ENCODE measurements around the gene NACC2. TPM values are rescaled to one million over a fixed set of nuclear protein-coding genes. Genes with fewer than 3 reads are reported as not detected.

Gene NACC2
- total RNA-seq, 2 donors from 2014 or later: 8.4 to 13.7 TPM

GRCh38 chr9:136081826-136082495 is 13.1 kb downstream of the NACC2 start:
- ATAC-seq (replicated peaks in 1 of 2): no peak
- Mint-ChIP-seq H3K4me1 (ENCODE audit: low read depth) (no peaks in the 10 kb centered on the region), H3K27ac (no peak overlapping the region), H3K27me3 (ENCODE audit: low read depth) (no peaks in the 10 kb centered on the region), H3K36me3 (ENCODE audit: insufficient read depth in 2 of 2) (no peaks in the 10 kb centered on the region), H3K4me3 (no peak overlapping the region), H3K9me3 (no peaks in the 10 kb centered on the region)
- DNase-seq: no peak

- no peaks in the 10 kb centered on the region for H3K36me3 Mint-ChIP-seq (ENCODE audit: insufficient read depth in 2 of 2)
- H3K4me1 Mint-ChIP-seq (ENCODE audit: low read depth): peaks cover 2% of the 10 kb centered on the region
- no peak for DNase-seq
- no peak overlapping the region for H3K27ac Mint-ChIP-seq
- no peak for ATAC-seq (replicated peaks in 1 of 2)
- H3K9me3 Mint-ChIP-seq: no peaks in the 10 kb centered on the region
- H3K4me3 Mint-ChIP-seq: no peak overlapping the region
- no peaks in the 10 kb centered on the region for H3K27me3 Mint-ChIP-seq (ENCODE audit: low read depth)
Measured at GRCh38 chr9:136081113-136081825, 13.8 kb downstream of the NACC2 start.

- Mint-ChIP-seq H3K36me3 (ENCODE audit: insufficient read depth in 2 of 2) (no peaks in the 10 kb centered on the region), H3K4me1 (ENCODE audit: low read depth) (peaks cover 8% of the 10 kb centered on the region), H3K4me3 (no peak overlapping the region), H3K27me3 (ENCODE audit: low read depth) (no peaks in the 10 kb centered on the region), H3K27ac (no peak overlapping the region), H3K9me3 (no peaks in the 10 kb centered on the region)
- no peak for ATAC-seq (replicated peaks in 1 of 2)
- no peak for DNase-seq
Measured at GRCh38 chr9:136080716-136081112, 14.4 kb downstream of the NACC2 start.

- ATAC-seq (replicated peaks in 1 of 2) (no peak), DNase-seq (no peak)
- no peaks in the 10 kb centered on the region for H3K36me3 Mint-ChIP-seq (ENCODE audit: insufficient read depth in 2 of 2)
- no peaks in the 10 kb centered on the region for H3K27me3 Mint-ChIP-seq (ENCODE audit: low read depth)
- H3K4me1 Mint-ChIP-seq (ENCODE audit: low read depth): peaks cover 12% of the 10 kb centered on the region
- no peaks in the 10 kb centered on the region for H3K9me3 Mint-ChIP-seq
- no peak overlapping the region for H3K4me3 Mint-ChIP-seq
- H3K27ac Mint-ChIP-seq: no peak overlapping the region
Measured at GRCh38 chr9:136079916-136080246, 15.2 kb downstream of the NACC2 start.

GRCh38 chr9:136079211-136079915 is 15.7 kb downstream of the NACC2 start:
- H3K36me3 Mint-ChIP-seq (ENCODE audit: insufficient read depth in 2 of 2): no peaks in the 10 kb centered on the region
- DNase-seq (no peak), ATAC-seq (replicated peaks in 1 of 2) (no peak)
- H3K4me3 Mint-ChIP-seq: no peak overlapping the region
- H3K4me1 Mint-ChIP-seq (ENCODE audit: low read depth): peaks cover 12% of the 10 kb centered on the region
- no peaks in the 10 kb centered on the region for H3K9me3 Mint-ChIP-seq
- H3K27ac Mint-ChIP-seq: no peak overlapping the region
- no peaks in the 10 kb centered on the region for H3K27me3 Mint-ChIP-seq (ENCODE audit: low read depth)

- ATAC-seq (replicated peaks in 1 of 2) (no peak), DNase-seq (no peak)
- Mint-ChIP-seq H3K4me1 (ENCODE audit: low read depth) (peaks cover 12% of the 10 kb centered on the region), H3K27ac (no peak overlapping the region), H3K36me3 (ENCODE audit: insufficient read depth in 2 of 2) (no peaks in the 10 kb centered on the region), H3K4me3 (no peak overlapping the region), H3K9me3 (no peaks in the 10 kb centered on the region), H3K27me3 (ENCODE audit: low read depth) (no peaks in the 10 kb centered on the region)
Measured at GRCh38 chr9:136078498-136079011, 16.5 kb downstream of the NACC2 start.

GRCh38 chr9:136078024-136078423 is 17.1 kb downstream of the NACC2 start:
- Mint-ChIP-seq H3K27me3 (ENCODE audit: low read depth) (no peaks in the 10 kb centered on the region), H3K36me3 (ENCODE audit: insufficient read depth in 2 of 2) (no peaks in the 10 kb centered on the region), H3K9me3 (no peaks in the 10 kb centered on the region), H3K4me1 (ENCODE audit: low read depth) (peaks cover 12% of the 10 kb centered on the region), H3K4me3 (no peak overlapping the region), H3K27ac (no peak overlapping the region)
- ATAC-seq (replicated peaks in 1 of 2) (no peak), DNase-seq (no peak)

GRCh38 chr9:136077491-136077890 is 17.6 kb downstream of the NACC2 start:
- no peak for DNase-seq
- H3K4me3 Mint-ChIP-seq: no peak overlapping the region
- no peaks in the 10 kb centered on the region for H3K36me3 Mint-ChIP-seq (ENCODE audit: insufficient read depth in 2 of 2)
- H3K4me1 Mint-ChIP-seq (ENCODE audit: low read depth): peaks cover 12% of the 10 kb centered on the region
- H3K27ac Mint-ChIP-seq: no peak overlapping the region
- no peaks in the 10 kb centered on the region for H3K27me3 Mint-ChIP-seq (ENCODE audit: low read depth)
- no peak for ATAC-seq (replicated peaks in 1 of 2)
- no peaks in the 10 kb centered on the region for H3K9me3 Mint-ChIP-seq

- H3K4me3 Mint-ChIP-seq: peak overlapping the region; percentile 35 to 57
- peak; percentile 11 to 54 for ATAC-seq (replicated peaks in 1 of 2)
- no peak overlapping the region for H3K27ac Mint-ChIP-seq
Measured at GRCh38 chr9:136075881-136076678, 19.0 kb downstream of the NACC2 start.

GRCh38 chr9:136075134-136075841 is 19.8 kb downstream of the NACC2 start:
- H3K4me1 Mint-ChIP-seq (ENCODE audit: low read depth): peaks cover 12% of the 10 kb centered on the region
- no peaks in the 10 kb centered on the region for H3K9me3 Mint-ChIP-seq
- no peaks in the 10 kb centered on the region for H3K36me3 Mint-ChIP-seq (ENCODE audit: insufficient read depth in 2 of 2)
- no peak overlapping the region for H3K4me3 Mint-ChIP-seq
- H3K27me3 Mint-ChIP-seq (ENCODE audit: low read depth): no peaks in the 10 kb centered on the region
- ATAC-seq (replicated peaks in 1 of 2) (no peak), DNase-seq (no peak)
- no peak overlapping the region for H3K27ac Mint-ChIP-seq

More at GRCh38 chr9:136075881-136076678, 19.0 kb downstream of the NACC2 start:
- peaks cover 12% of the 10 kb centered on the region for H3K4me1 Mint-ChIP-seq (ENCODE audit: low read depth)
- H3K27me3 Mint-ChIP-seq (ENCODE audit: low read depth): no peaks in the 10 kb centered on the region
- no peaks in the 10 kb centered on the region for H3K9me3 Mint-ChIP-seq
- H3K36me3 Mint-ChIP-seq (ENCODE audit: insufficient read depth in 2 of 2): no peaks in the 10 kb centered on the region
- no peak for DNase-seq

GRCh38 chr9:136074706-136075105 is 20.4 kb downstream of the NACC2 start:
- no peaks in the 10 kb centered on the region for H3K36me3 Mint-ChIP-seq (ENCODE audit: insufficient read depth in 2 of 2)
- DNase-seq: no peak
- no peak overlapping the region for H3K4me3 Mint-ChIP-seq
- H3K27me3 Mint-ChIP-seq (ENCODE audit: low read depth): no peaks in the 10 kb centered on the region
- no peak for ATAC-seq (replicated peaks in 1 of 2)
- H3K4me1 Mint-ChIP-seq (ENCODE audit: low read depth): peaks cover 12% of the 10 kb centered on the region
- H3K9me3 Mint-ChIP-seq: no peaks in the 10 kb centered on the region
- no peak overlapping the region for H3K27ac Mint-ChIP-seq

GRCh38 chr9:136062657-136063439 is 32.2 kb downstream of the NACC2 start:
- no peak for ATAC-seq (replicated peaks in 1 of 2)
- Mint-ChIP-seq H3K4me3 (no peak overlapping the region), H3K36me3 (ENCODE audit: insufficient read depth in 2 of 2) (peaks cover 2% of the 10 kb centered on the region in 2 donors), H3K27ac (no peak overlapping the region), H3K27me3 (ENCODE audit: low read depth) (no peaks in the 10 kb centered on the region), H3K4me1 (ENCODE audit: low read depth) (no peaks in the 10 kb centered on the region), H3K9me3 (no peaks in the 10 kb centered on the region)
- DNase-seq: no peak
